ENCODE data around the gene CHST11. TPM values are rescaled to one million over a fixed set of nuclear protein-coding genes. Genes with fewer than 3 reads are reported as not detected.
A peak's percentile ranks its signal among the peaks of the same experiment; 100 is the strongest.

CHST11 gene
- total and polyA plus RNA-seq, 7 experiments from 2014 or later, result 23.4 to 74.3 (median 32.0) TPM

GRCh38 chr12:104490186-104490585 is 33.4 kb downstream of the CHST11 start:
- peaks cover 66 to 67% of the 10 kb centered on the region in 2 donors for H3K4me1 ChIP-seq (ENCODE audit: control insufficient read depth in 2 of 2, insufficient read depth in 2 of 2, low read length in 2 of 2)
- Mint-ChIP-seq H3K4me1 (peaks cover 61 to 97% (median 88%) of the 10 kb centered on the region in 7 donors), H3K4me3 (peak overlapping the region in 8 of 10 donors; percentile 37 to 80 (median 55)), H3K9me3 (no peaks in the 10 kb centered on the region), H3K27ac (peak overlapping the region in 8 of 9 donors; percentile 4 to 91 (median 78)), H3K36me3 (peaks cover 0 to 47% (median 0%) of the 10 kb centered on the region in 5 donors), H3K27me3 (no peaks in the 10 kb centered on the region)
- DNase-seq, result no peak
- no peaks in the 10 kb centered on the region for H3K36me3 ChIP-seq (ENCODE audit: control insufficient read depth in 2 of 3, insufficient read depth in 3 of 3, low read length in 3 of 3)
- no peaks in the 10 kb centered on the region for H3K27me3 ChIP-seq (ENCODE audit: control insufficient read depth in 2 of 2, insufficient read depth in 2 of 2, low read length in 2 of 2)
- no peak overlapping the region for H3K4me3 ChIP-seq (ENCODE audit: low read length)
- H3K9me3 ChIP-seq (ENCODE audit: control insufficient read depth in 2 of 3, low read length in 3 of 3), result no peaks in the 10 kb centered on the region
- CTCF ChIA-PET, result no interaction called here
- intact Hi-C loops (cut with micrococcal nuclease), result loop anchor here in 1 of 2 donors (1.0 kb wide), 1 partner anchor 8 kb away; no protein-coding TSS in a partner anchor
- peak; percentile 30 for ATAC-seq
- no peak overlapping the region for H3K27ac ChIP-seq (ENCODE audit: low read depth, low read length)
- POLR2A ChIA-PET, result interaction anchor here (0.7 to 1.1 kb wide), 3 partner anchors 31 to 562 kb away, joined by 3 read pairs; partner anchors contain the start of gene CHST11

DNA sequence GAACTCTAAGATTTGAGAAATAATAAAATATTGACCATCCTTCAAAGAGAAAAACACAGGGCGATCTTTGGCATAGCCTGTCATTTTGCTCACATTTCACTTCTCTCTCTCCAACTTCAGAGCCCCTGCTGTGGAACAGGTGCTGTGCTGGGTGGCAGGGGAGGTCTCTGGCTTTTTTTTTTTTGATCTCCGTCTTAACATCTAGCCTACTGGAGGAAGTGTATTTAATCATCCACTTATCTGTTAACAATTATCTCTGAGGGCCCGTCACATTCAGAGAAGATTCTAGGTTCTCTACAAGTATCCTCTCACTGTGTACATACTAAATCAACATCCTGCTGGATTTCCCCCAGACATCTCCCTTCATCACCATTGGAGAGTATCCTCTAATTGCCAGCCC is 34.1 kb downstream of the CHST11 start:
- no peaks in the 10 kb centered on the region for H3K36me3 ChIP-seq (ENCODE audit: control insufficient read depth in 2 of 3, insufficient read depth in 3 of 3, low read length in 3 of 3)
- peaks cover 0 to 48% (median 0%) of the 10 kb centered on the region in 5 donors for H3K36me3 Mint-ChIP-seq
- peak overlapping the region; percentile 36 to 91 (median 80) for H3K27ac Mint-ChIP-seq
- H3K27ac ChIP-seq (ENCODE audit: low read depth, low read length), result peak overlapping the region; percentile 0
- CTCF ChIA-PET, result no interaction called here
- peak overlapping the region; percentile 15 for H3K4me3 ChIP-seq (ENCODE audit: low read length)
- H3K9me3 Mint-ChIP-seq, result no peaks in the 10 kb centered on the region
- peaks cover 67% of the 10 kb centered on the region in 2 donors for H3K4me1 ChIP-seq (ENCODE audit: control insufficient read depth in 2 of 2, insufficient read depth in 2 of 2, low read length in 2 of 2)
- H3K27me3 ChIP-seq (ENCODE audit: control insufficient read depth in 2 of 2, insufficient read depth in 2 of 2, low read length in 2 of 2), result no peaks in the 10 kb centered on the region
- ATAC-seq (peak; percentile 17), DNase-seq (no peak)
- POLR2A ChIA-PET, result interaction anchor here (1.1 to 2.1 kb wide), 2 partner anchors 13 to 34 kb away, joined by 3 to 7 read pairs; partner anchors contain the start of gene CHST11
- peak overlapping the region in 9 of 10 donors; percentile 41 to 80 (median 58) for H3K4me3 Mint-ChIP-seq
- H3K9me3 ChIP-seq (ENCODE audit: control insufficient read depth in 2 of 3, low read length in 3 of 3), result no peaks in the 10 kb centered on the region
- H3K27me3 Mint-ChIP-seq, result no peaks in the 10 kb centered on the region
- intact Hi-C loops (cut with micrococcal nuclease), result loop anchor here in 1 of 2 donors (1.0 kb wide), 1 partner anchor 7 kb away; no protein-coding TSS in a partner anchor
- peaks cover 55 to 95% (median 84%) of the 10 kb centered on the region in 7 donors for H3K4me1 Mint-ChIP-seq

GRCh38 chr12:104493496-104493895 is 36.7 kb downstream of the CHST11 start:
- POLR2A ChIA-PET, result interaction anchor here (0.7 kb wide), 1 partner anchor 548 kb away, joined by 4 read pairs; no protein-coding TSS in a partner anchor
- Mint-ChIP-seq H3K9me3 (no peaks in the 10 kb centered on the region), H3K4me1 (peaks cover 50 to 95% (median 83%) of the 10 kb centered on the region in 7 donors), H3K36me3 (peaks cover 0 to 45% (median 0%) of the 10 kb centered on the region in 5 donors), H3K4me3 (peak overlapping the region in 8 of 10 donors; percentile 2 to 77 (median 48)), H3K27me3 (no peaks in the 10 kb centered on the region), H3K27ac (peak overlapping the region in 7 of 9 donors; percentile 11 to 93 (median 65))
- intact Hi-C loops (cut with micrococcal nuclease), result no loop called here
- DNase-seq (no peak), ATAC-seq (no peak)
- no peaks in the 10 kb centered on the region for H3K27me3 ChIP-seq (ENCODE audit: control insufficient read depth in 2 of 2, insufficient read depth in 2 of 2, low read length in 2 of 2)
- H3K9me3 ChIP-seq (ENCODE audit: control insufficient read depth in 2 of 3, low read length in 3 of 3), result no peaks in the 10 kb centered on the region
- no peaks in the 10 kb centered on the region for H3K36me3 ChIP-seq (ENCODE audit: control insufficient read depth in 2 of 3, insufficient read depth in 3 of 3, low read length in 3 of 3)
- no peak overlapping the region for H3K4me3 ChIP-seq (ENCODE audit: low read length)
- CTCF ChIA-PET, result interaction anchor here (1.1 to 1.5 kb wide), 3 partner anchors 8 to 36 kb away, joined by 4 to 5 read pairs (median 5); partner anchors contain the start of gene CHST11
- H3K27ac ChIP-seq (ENCODE audit: low read depth, low read length), result no peak overlapping the region
- peaks cover 65 to 77% of the 10 kb centered on the region in 2 donors for H3K4me1 ChIP-seq (ENCODE audit: control insufficient read depth in 2 of 2, insufficient read depth in 2 of 2, low read length in 2 of 2)

DNA sequence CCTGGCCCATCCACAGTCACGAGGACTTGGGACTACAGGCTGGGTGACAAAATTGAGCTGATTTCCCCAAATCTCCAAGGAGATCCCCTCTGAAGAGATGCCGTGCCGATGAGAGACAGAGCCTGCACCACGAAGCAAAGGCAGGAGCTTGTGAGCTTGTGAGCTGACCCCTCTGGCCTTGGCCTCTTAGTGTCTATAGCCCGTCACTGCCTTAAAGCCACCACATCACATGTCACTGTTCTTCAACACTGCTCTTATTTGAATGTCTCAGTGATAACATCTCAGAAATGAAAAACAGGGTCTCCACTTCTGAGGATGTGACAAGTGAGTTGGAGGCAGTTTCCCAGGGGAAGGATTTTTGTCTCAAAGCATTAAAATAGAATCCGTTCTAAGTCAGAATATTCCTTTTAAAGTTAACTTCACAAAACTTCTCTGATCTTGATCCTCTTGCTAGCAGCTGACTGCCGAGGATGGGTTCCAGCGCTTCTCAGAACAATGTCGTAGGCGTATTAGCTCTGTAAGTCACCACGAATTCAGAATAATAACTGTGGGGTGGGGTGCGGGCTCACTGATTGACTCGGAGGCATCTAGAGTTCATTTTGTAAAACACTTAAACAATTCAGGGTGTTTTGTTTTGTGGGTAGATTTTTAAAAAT is 37.5 kb downstream of the CHST11 start:
- ChIA-PET CTCF (interaction anchor here (0.6 to 1.5 kb wide), 6 partner anchors 9 to 382 kb away, joined by 3 to 5 read pairs (median 4); partner anchors contain the start of gene CHST11), POLR2A (interaction anchor here (0.7 to 1.3 kb wide), 7 partner anchors 9 to 547 kb away, joined by 3 to 7 read pairs (median 4); no protein-coding TSS in a partner anchor)
- peaks cover 58 to 96% (median 86%) of the 10 kb centered on the region in 7 donors for H3K4me1 Mint-ChIP-seq
- intact Hi-C loops (cut with micrococcal nuclease), result loop anchor here (1.0 to 2.0 kb wide), 3 partner anchors 9 to 177 kb away; partner anchors contain the start of gene CHST11 (in 1 of the 2)
- H3K9me3 Mint-ChIP-seq, result no peaks in the 10 kb centered on the region
- peak; percentile 51 for ATAC-seq
- H3K4me3 Mint-ChIP-seq, result peak overlapping the region; percentile 18 to 88 (median 76)
- Histone ChIP-seq H3K9me3 (ENCODE audit: control insufficient read depth in 2 of 3, low read length in 3 of 3) (no peaks in the 10 kb centered on the region), H3K4me1 (ENCODE audit: control insufficient read depth in 2 of 2, insufficient read depth in 2 of 2, low read length in 2 of 2) (peaks cover 72 to 85% of the 10 kb centered on the region in 2 donors), H3K4me3 (ENCODE audit: low read length) (peak overlapping the region; percentile 18), H3K36me3 (ENCODE audit: control insufficient read depth in 2 of 3, insufficient read depth in 3 of 3, low read length in 3 of 3) (no peaks in the 10 kb centered on the region), H3K27ac (ENCODE audit: low read depth, low read length) (peak overlapping the region; percentile 42), H3K27me3 (ENCODE audit: control insufficient read depth in 2 of 2, insufficient read depth in 2 of 2, low read length in 2 of 2) (no peaks in the 10 kb centered on the region)
- peak overlapping the region; percentile 78 to 93 (median 91) for H3K27ac Mint-ChIP-seq
- peak in 8 of 9 donors; percentile 31 to 51 (median 36) for DNase-seq
- no peaks in the 10 kb centered on the region for H3K27me3 Mint-ChIP-seq
- H3K36me3 Mint-ChIP-seq, result peaks cover 0 to 44% (median 0%) of the 10 kb centered on the region in 5 donors

GRCh38 chr12:104494793-104495158 is 38.0 kb downstream of the CHST11 start:
- peak; percentile 25 for ATAC-seq
- POLR2A ChIA-PET, result interaction anchor here (0.7 to 1.3 kb wide), 6 partner anchors 9 to 281 kb away, joined by 3 to 7 read pairs (median 4); no protein-coding TSS in a partner anchor
- DNase-seq, result peak in 4 of 9 donors; percentile 17 to 40 (median 22)
- Mint-ChIP-seq H3K27ac (peak overlapping the region; percentile 76 to 93 (median 86)), H3K36me3 (peaks cover 0 to 43% (median 0%) of the 10 kb centered on the region in 5 donors), H3K4me3 (peak overlapping the region; percentile 52 to 88 (median 76)), H3K9me3 (no peaks in the 10 kb centered on the region), H3K27me3 (no peaks in the 10 kb centered on the region), H3K4me1 (peaks cover 62 to 98% (median 88%) of the 10 kb centered on the region in 7 donors)
- Histone ChIP-seq H3K36me3 (ENCODE audit: control insufficient read depth in 2 of 3, insufficient read depth in 3 of 3, low read length in 3 of 3) (no peaks in the 10 kb centered on the region), H3K27ac (ENCODE audit: low read depth, low read length) (peak overlapping the region; percentile 22), H3K27me3 (ENCODE audit: control insufficient read depth in 2 of 2, insufficient read depth in 2 of 2, low read length in 2 of 2) (no peaks in the 10 kb centered on the region), H3K4me3 (ENCODE audit: low read length) (peak overlapping the region; percentile 18), H3K4me1 (ENCODE audit: control insufficient read depth in 2 of 2, insufficient read depth in 2 of 2, low read length in 2 of 2) (peaks cover 75 to 88% of the 10 kb centered on the region in 2 donors), H3K9me3 (ENCODE audit: control insufficient read depth in 2 of 3, low read length in 3 of 3) (no peaks in the 10 kb centered on the region)
- intact Hi-C loops (cut with micrococcal nuclease), result loop anchor here (1.0 to 5.0 kb wide), 4 partner anchors 9 to 176 kb away; partner anchors contain the start of gene CHST11 (in 1 of the 2)
- CTCF ChIA-PET, result interaction anchor here (0.6 to 1.5 kb wide), 5 partner anchors 9 to 382 kb away, joined by 3 to 5 read pairs (median 5); partner anchors contain the start of gene CHST11

DNA sequence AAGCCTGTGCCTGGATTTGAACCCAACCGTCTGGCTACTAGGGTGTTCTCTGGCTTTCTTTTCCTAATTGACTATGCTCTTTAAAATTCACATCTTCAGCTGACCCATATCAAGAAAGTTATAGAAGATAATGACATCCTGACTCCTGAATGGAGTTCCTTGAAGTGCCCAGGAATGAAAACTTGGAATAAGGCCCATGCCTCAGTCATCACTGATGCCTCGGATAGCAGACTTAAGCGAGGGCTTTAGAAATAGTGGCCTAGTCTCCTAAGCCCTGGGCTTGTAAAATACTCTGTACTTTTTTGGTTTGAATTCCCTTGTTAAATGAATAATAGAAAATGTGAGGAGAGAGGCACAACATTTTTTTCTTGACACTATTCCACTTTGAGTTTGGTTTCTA is 39.0 kb downstream of the CHST11 start:
- ATAC-seq (no peak), DNase-seq (no peak)
- intact Hi-C loops (cut with micrococcal nuclease), result loop anchor here in 1 of 2 donors (2.0 to 5.0 kb wide), 3 partner anchors 39 to 175 kb away; partner anchors contain the start of gene CHST11
- no peaks in the 10 kb centered on the region for H3K27me3 ChIP-seq (ENCODE audit: control insufficient read depth in 2 of 2, insufficient read depth in 2 of 2, low read length in 2 of 2)
- CTCF ChIA-PET, result no interaction called here
- Mint-ChIP-seq H3K27me3 (no peaks in the 10 kb centered on the region), H3K9me3 (no peaks in the 10 kb centered on the region), H3K36me3 (peaks cover 0 to 42% (median 0%) of the 10 kb centered on the region in 5 donors), H3K4me3 (peak overlapping the region in 9 of 10 donors; percentile 0 to 88 (median 49)), H3K4me1 (peaks cover 67 to 98% (median 88%) of the 10 kb centered on the region in 7 donors), H3K27ac (peak overlapping the region in 7 of 9 donors; percentile 49 to 92 (median 65))
- H3K9me3 ChIP-seq (ENCODE audit: control insufficient read depth in 2 of 3, low read length in 3 of 3), result no peaks in the 10 kb centered on the region
- no peak overlapping the region for H3K4me3 ChIP-seq (ENCODE audit: low read length)
- H3K4me1 ChIP-seq (ENCODE audit: control insufficient read depth in 2 of 2, insufficient read depth in 2 of 2, low read length in 2 of 2), result peaks cover 67 to 81% of the 10 kb centered on the region in 2 donors
- no peaks in the 10 kb centered on the region for H3K36me3 ChIP-seq (ENCODE audit: control insufficient read depth in 2 of 3, insufficient read depth in 3 of 3, low read length in 3 of 3)
- POLR2A ChIA-PET, result interaction anchor here (1.5 kb wide), 1 partner anchor 36 kb away, joined by 4 read pairs; no protein-coding TSS in a partner anchor
- H3K27ac ChIP-seq (ENCODE audit: low read depth, low read length), result no peak overlapping the region
